Measurements from ENCODE around the gene MTMR10.

DNA sequence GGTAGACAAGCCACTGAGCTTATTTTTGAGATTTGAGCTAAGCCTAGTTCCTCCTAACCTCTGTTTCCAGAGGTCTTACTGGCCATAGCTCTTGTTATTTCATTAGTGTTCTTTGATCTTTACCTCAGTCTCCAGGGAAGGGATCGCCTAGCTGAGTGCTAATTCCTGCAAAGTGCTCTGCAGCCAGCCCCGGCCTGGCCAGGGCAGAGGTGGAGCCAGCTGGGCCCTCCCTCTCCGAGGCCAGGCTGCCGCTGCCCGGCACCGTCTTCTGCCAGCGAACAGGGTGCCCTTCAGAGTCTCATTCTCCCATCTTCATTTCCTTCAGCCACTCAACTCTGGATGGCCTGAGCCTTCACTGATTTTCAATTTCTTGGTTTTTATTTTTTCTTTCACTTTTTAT is 68.0 kb downstream of the MTMR10 start:
- TF ChIP-seq, protein P1, sequence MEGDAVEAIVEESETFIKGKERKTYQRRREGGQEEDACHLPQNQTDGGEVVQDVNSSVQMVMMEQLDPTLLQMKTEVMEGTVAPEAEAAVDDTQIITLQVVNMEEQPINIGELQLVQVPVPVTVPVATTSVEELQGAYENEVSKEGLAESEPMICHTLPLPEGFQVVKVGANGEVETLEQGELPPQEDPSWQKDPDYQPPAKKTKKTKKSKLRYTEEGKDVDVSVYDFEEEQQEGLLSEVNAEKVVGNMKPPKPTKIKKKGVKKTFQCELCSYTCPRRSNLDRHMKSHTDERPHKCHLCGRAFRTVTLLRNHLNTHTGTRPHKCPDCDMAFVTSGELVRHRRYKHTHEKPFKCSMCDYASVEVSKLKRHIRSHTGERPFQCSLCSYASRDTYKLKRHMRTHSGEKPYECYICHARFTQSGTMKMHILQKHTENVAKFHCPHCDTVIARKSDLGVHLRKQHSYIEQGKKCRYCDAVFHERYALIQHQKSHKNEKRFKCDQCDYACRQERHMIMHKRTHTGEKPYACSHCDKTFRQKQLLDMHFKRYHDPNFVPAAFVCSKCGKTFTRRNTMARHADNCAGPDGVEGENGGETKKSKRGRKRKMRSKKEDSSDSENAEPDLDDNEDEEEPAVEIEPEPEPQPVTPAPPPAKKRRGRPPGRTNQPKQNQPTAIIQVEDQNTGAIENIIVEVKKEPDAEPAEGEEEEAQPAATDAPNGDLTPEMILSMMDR (IDR thresholded peaks at IDR 0.05): no peak
- TF ChIP-seq POLR2A (IDR thresholded peaks at IDR 0.05): no peak
